Kidney epithelial cell (primary cell): Measurements from ENCODE around the gene GPATCH8. TPM values are rescaled to one million over a fixed set of nuclear protein-coding genes. Genes with fewer than 3 reads are reported as not detected.
"Not testable (repeated sequence)": the region's sequence is repeated elsewhere in the genome, so short reads cannot be mapped to it uniquely, and the experiment has no call there.

ENCODE experiments used
- DNase-seq: peaks from one replicate; pipeline ENCODE4 v3.0.0-alpha.2; 2010; ENCODE audit warnings: low read depth
- H3K27me3 ChIP-seq: 2 replicates; pipeline ENCODE4 v1.6.0; 2011; ENCODE audit warnings: low read length; ENCODE audit not compliant: control insufficient read depth, insufficient read depth
- H3K36me3 ChIP-seq: 2 replicates; pipeline ENCODE4 v1.5.1; 2011; ENCODE audit warnings: low read length; ENCODE audit not compliant: control insufficient read depth, insufficient read depth
- H3K4me3 ChIP-seq: 2 replicates; pipeline ENCODE4 v1.5.1; 2011; ENCODE audit warnings: low read depth, mild to moderate bottlenecking, control low read depth, low read length
- CTCF ChIP-seq: IDR thresholded peaks from 2 replicates; pipeline ENCODE4 v1.5.1; 2011; ENCODE audit warnings: mild to moderate bottlenecking, moderate library complexity, low read length, control low read depth, inconsistent platforms; ENCODE audit not compliant: insufficient read depth, poor library complexity, severe bottlenecking
- total RNA-seq: library from RNA; depleted of rRNA; stranded (reverse); fragments of >200 nt; gene quantifications from 2 replicates; pipeline ENCODE4 v1.2.3, GENCODE V29; 2015

Gene GPATCH8
- total RNA-seq, 1 donor from 2014 or later, result 34.9 TPM

GRCh38 chr17:44372036-44372435 lies 131.2 kb downstream of the GPATCH8 start:
- Histone ChIP-seq H3K36me3 (no peaks in the 10 kb centered on the region), H3K4me3 (no peak overlapping the region), H3K27me3 (no peaks in the 10 kb centered on the region)
- no peak for TF ChIP-seq CTCF
- no peak for DNase-seq

- H3K36me3 ChIP-seq, H3K4me3 ChIP-seq, H3K27me3 ChIP-seq, DNase-seq: not testable (repeated sequence)
These were observed 133.7 kb downstream of the GPATCH8 start for GRCh38 chr17:44369414-44370023.

GRCh38 chr17:44368391-44369243 lies 134.6 kb downstream of the GPATCH8 start:
- H3K4me3 ChIP-seq, H3K27me3 ChIP-seq, H3K36me3 ChIP-seq, DNase-seq: not testable (repeated sequence)

GRCh38 chr17:44367231-44367979 lies 135.8 kb downstream of the GPATCH8 start:
- Histone ChIP-seq H3K4me3 (no peak overlapping the region), H3K27me3 (peaks cover 8% of the 10 kb centered on the region), H3K36me3 (no peaks in the 10 kb centered on the region)
- DNase-seq, result no peak
- TF ChIP-seq CTCF, result no peak

GRCh38 chr17:44365051-44365450 lies 138.2 kb downstream of the GPATCH8 start:
- H3K4me3 ChIP-seq, H3K27me3 ChIP-seq, DNase-seq, H3K36me3 ChIP-seq: not testable (repeated sequence)

GRCh38 chr17:44363613-44364159 lies 139.5 kb downstream of the GPATCH8 start, which contains the start of gene FAM171A2:
Gene FAM171A2 (minus strand): TSS chr17:44363853. CDS start chr17:44363714, 139 bp downstream.
- H3K36me3 ChIP-seq, result no peaks in the 10 kb centered on the region
- peak within 1 kb of the TSS; percentile 76 for H3K4me3 ChIP-seq
- H3K27me3 ChIP-seq, result peaks cover 8% of the 10 kb centered on the region
- no peak for DNase-seq
- TF ChIP-seq CTCF, result peak; percentile 6

GRCh38 chr17:44362949-44363612 lies 140.1 kb downstream of the GPATCH8 start:
- peak overlapping the region; percentile 76 for H3K4me3 ChIP-seq
- H3K27me3 ChIP-seq, result peaks cover 8% of the 10 kb centered on the region
- no peaks in the 10 kb centered on the region for H3K36me3 ChIP-seq
- no peak for DNase-seq
- no peak for TF ChIP-seq CTCF
